Activated CD4-positive, CD25-positive, alpha-beta regulatory T cell treated with anti-CD3 and anti-CD28 coated beads, Interleukin-2, amount 50 U/mL, for 72 hours (primary cell): Measurements from ENCODE around the gene LRRC61.
A peak's percentile ranks its signal among the peaks of the same experiment; 100 is the strongest.

ENCODE experiments used
- DNase-seq: peaks from one replicate; pipeline ENCODE4 v3.0.0; 2021

LRRC61 gene

DNA sequence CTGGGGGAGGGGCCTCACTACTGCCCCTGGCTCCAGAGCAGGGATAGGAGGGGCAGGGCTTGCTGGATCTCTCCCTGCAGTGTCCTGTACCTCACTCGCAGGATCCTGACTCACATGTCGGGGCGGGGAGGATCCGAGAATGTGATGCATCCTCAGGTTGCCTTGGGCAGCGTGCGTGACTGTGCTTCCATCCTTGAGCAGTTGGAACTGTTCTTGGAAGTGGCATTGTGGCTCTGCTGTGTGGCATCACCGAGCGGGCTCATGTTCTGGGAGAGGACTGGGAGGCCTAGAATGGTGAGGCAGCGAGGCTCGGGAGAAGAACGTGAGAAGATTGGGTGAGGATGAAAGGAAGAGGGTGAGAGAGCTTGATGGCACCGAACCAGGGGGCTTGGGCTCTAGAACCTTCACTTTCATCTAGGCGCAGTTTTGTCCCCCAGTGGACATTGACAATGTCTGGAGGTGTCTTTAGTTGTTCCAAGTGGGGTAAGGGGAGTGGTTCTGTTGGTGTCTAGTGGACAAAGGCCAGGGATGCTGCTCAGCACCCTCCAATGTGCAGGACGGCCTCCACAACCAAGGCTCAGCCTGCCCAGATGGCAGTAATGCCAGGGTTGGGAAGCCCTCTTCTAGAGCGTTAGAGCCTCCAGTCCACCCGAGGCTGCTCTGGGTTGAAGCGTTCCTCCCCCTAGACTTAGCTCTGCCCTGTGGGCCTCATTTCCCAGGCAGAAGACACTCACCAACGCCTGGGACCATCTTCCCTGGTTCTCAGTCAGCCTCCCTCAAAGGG, 9.9 kb downstream of the LRRC61 start:
- no peak for DNase-seq

DNA sequence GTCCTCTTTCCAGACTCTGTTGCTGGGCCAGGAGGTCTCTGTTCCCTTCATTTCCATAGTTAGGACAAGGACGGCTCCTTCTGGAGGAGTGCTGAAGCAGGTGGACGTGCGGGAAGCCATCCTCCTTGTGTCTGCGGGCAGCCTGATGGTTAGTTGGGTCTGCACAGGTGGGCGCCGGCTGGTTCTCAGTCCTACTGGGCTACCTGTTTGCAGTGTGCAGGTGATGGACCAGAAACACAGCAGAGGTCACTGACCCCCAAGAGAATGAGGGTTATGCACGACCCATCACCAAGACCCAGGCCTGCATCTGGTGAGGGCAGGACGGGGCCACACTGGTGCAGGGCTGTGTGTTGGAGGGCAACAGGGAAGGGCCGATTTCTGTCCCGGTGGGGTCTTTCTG, 10.5 kb downstream of the LRRC61 start:
- no peak for DNase-seq

- no peak for DNase-seq
Observed at GRCh38 chr7:150334108-150334507, 11.0 kb downstream of the LRRC61 start.

- DNase-seq = no peak
Observed at GRCh38 chr7:150335108-150335773, 12.1 kb downstream of the LRRC61 start.

- DNase-seq = no peak
Observed at GRCh38 chr7:150335774-150336112, 12.6 kb downstream of the LRRC61 start.

- no peak for DNase-seq
Observed at GRCh38 chr7:150336746-150337145, 13.6 kb downstream of the LRRC61 start.

- DNase-seq = no peak
Observed at GRCh38 chr7:150337179-150337578, 14.0 kb downstream of the LRRC61 start.

- no peak for DNase-seq
Observed at GRCh38 chr7:150337659-150338081, 14.5 kb downstream of the LRRC61 start.

GRCh38 chr7:150338166-150338829, 15.1 kb downstream of the LRRC61 start:
- DNase-seq = no peak

- no peak for DNase-seq
Observed at GRCh38 chr7:150339409-150339809, 16.3 kb downstream of the LRRC61 start.

- DNase-seq = no peak
Observed at GRCh38 chr7:150340024-150340749, 17.0 kb downstream of the LRRC61 start.

- DNase-seq = no peak
Observed at GRCh38 chr7:150340875-150341262, 17.7 kb downstream of the LRRC61 start.

GRCh38 chr7:150341263-150342120, 18.3 kb downstream of the LRRC61 start, which contains the start of gene RARRES2:
Gene RARRES2 (minus strand): TSS chr7:150341629. CDS start chr7:150340609, 1,020 bp downstream.
- no peak for DNase-seq

DNA sequence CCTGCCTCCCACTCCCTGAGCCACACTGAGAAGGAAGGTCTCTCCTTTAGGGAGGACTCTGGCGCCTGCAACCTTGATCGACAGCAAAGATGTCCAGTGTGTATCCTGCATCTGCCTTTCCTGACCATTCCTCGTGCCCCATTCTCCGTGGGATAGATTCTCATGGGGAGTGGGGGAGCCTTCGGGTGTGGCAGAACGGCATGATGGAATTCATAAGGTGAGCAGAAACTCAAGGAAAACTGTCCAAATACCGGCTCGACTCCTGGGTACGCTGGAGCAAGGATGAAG, 18.9 kb downstream of the LRRC61 start:
- DNase-seq = no peak

DNA sequence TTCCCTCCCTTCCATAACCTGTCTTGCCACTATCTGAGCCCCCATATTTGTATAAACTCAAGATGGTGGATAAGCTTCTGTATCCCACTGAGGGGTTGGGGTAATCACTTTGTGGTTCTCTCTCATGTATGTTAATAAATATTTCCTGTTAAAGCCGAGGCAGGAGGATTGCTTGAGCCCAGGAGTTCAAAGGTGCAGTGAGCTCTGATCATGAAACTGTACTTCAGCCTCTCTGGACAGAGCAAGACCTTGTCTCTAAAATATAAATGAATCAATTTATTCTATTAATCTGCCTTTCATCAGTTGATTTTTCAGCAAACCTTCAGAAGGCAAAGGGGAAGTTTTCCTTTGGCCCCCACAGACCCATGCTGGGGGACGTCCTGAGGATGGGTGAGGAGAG, 20.1 kb downstream of the LRRC61 start:
- DNase-seq = no peak

- DNase-seq = no peak
Observed at GRCh38 chr7:150344299-150344698, 21.1 kb downstream of the LRRC61 start.

GRCh38 chr7:150345012-150345411, 21.9 kb downstream of the LRRC61 start:
- DNase-seq = no peak

DNA sequence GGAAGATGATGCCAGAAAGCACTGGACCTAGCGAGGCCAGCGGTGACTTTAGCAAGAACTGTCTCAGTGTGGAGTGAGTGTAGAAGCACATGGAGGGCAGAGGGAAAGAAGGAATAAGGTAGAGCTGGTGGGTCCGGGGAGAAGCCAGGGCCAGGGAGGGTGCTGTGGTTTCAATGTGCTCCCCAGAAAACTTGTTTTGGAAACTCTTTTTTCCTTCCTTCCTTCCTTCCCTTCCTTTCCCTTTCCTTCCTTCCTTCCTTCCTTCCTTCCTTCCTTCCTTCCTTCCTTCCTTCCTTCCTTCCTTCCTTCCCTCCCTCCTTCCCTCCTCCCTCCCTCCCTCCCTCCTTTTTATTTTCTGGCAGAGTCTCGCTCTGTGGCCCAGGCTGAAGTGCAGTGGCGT, 23.8 kb downstream of the LRRC61 start:
- no peak for DNase-seq

DNA sequence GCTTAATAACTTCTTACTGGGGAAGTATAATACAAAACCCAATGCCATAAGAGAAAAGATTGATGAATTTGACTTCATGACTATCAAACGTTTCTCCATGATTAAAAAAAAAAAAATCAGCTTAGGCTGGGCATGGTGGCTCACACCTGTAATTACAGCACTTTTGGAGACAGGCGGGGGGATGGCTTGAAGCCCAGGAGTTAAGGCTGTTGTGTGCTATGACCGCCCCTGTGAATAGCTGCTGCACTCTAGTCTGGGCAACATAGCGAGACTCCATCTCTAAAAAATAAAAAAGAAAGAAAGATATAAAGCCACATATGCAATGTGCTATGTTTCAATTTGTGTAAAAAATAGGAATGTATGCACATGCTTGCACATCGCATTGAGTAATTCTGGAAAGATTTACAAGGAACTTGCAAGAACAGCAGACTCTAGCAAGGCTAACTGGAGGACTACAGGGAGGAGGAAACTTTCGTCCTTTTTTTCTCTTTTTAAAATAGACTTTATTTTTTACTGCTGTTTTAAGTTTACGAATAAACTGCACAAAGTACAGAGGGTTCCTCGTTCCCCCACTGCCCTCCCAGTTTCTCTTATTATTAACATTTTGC, 28.5 kb downstream of the LRRC61 start:
- no peak for DNase-seq

DNA sequence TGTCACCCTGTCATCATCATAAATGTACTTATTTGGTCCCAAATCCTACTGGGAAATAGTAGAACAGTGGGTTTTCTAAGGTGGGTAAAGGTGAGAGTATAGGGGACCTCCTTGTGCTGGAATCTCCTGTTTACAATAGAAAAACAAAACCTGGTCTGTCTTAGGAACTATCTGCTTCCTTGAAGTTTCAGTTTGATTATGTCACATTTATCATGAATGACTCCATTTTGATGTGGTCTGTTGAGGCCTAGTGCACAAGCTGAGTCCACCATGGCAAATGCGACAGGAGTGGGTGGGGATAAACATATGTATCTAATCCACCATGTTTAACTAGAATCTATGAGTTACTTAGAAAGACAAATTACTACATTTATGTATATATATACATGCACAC, 32.5 kb downstream of the LRRC61 start:
- no peak for DNase-seq

- DNase-seq = no peak
Observed at GRCh38 chr7:150356265-150356897, 33.2 kb downstream of the LRRC61 start.

DNA sequence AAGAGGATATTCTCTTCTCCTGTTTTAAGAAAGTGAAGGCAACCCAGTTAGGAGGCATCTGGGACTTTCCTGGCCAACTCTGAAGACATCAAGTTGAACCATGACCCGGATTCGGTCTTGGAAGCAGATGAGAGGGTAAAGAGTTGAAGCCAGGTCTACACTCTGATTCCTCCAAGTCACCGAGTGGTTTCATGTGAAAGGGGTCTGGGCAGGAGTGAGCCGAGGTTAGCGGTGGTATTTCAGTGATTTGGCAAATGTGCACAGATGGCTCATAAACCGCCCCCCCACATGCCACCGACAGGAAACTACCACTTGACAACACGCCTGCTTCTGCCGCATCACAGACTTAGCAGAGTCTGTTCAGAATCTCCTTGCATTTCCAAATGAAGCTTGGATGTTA, 34.1 kb downstream of the LRRC61 start:
- DNase-seq = peak; percentile 51
